Measurements from ENCODE around the gene TNFRSF8. TPM values are rescaled to one million over a fixed set of nuclear protein-coding genes. Genes with fewer than 3 reads are reported as not detected.

The TNFRSF8 gene
- total RNA-seq, 1 experiment from 2014 or later = not detected

GRCh38 chr1:12165342-12165741, 102.2 kb downstream of the TNFRSF8 start:
- ChIA-PET POLR2A (ENCODE audit: unreplicated experiment) (no interaction called here), CTCF (no interaction called here)
- no peaks in the 10 kb centered on the region for H3K9me2 ChIP-seq (replicated peaks; ENCODE audit: low read length)
- DNase-seq (no peak), ATAC-seq (no peak)
- no peak overlapping the region for H3K4me3 ChIP-seq (ENCODE audit: low read length)
- TF ChIP-seq CTCF (conservative IDR thresholded peaks at IDR 0.05; ENCODE audit: low read depth, low read length) (no peak), EZH2phosphoT487 (IDR thresholded peaks at IDR 0.05; ENCODE audit: borderline replicate concordance, low read length) (no peak), EZH2 (IDR thresholded peaks at IDR 0.05; ENCODE audit: low read length, unreplicated experiment) (no peak)
- H3K4me1 ChIP-seq (ENCODE audit: insufficient read depth, low read length) = peaks cover 23% of the 10 kb centered on the region
- H3F3A ChIP-seq (ENCODE audit: low read length, unreplicated experiment) = no peaks in the 10 kb centered on the region
- no peaks in the 10 kb centered on the region for H3K79me2 ChIP-seq (ENCODE audit: low read length)
- no peaks in the 10 kb centered on the region for H4K20me1 ChIP-seq (ENCODE audit: low read length)
- BruUV-seq (replicated peaks) = no TSS peak
- no peaks in the 10 kb centered on the region for H3K36me3 ChIP-seq (ENCODE audit: low read depth, low read length)
- H3K9me3 ChIP-seq (ENCODE audit: low read length) = no peaks in the 10 kb centered on the region
- H3K27ac ChIP-seq (ENCODE audit: low read length) = no peak overlapping the region
- no peak overlapping the region for H2AFZ ChIP-seq (ENCODE audit: low read length)
- no peaks in the 10 kb centered on the region for H3K27me3 ChIP-seq (ENCODE audit: low read length)
- intact Hi-C loops (cut with micrococcal nuclease) = no loop called here
- H3K4me2 ChIP-seq (ENCODE audit: low read length) = no peak overlapping the region
- H3K9ac ChIP-seq (ENCODE audit: low read length) = no peak overlapping the region

DNA sequence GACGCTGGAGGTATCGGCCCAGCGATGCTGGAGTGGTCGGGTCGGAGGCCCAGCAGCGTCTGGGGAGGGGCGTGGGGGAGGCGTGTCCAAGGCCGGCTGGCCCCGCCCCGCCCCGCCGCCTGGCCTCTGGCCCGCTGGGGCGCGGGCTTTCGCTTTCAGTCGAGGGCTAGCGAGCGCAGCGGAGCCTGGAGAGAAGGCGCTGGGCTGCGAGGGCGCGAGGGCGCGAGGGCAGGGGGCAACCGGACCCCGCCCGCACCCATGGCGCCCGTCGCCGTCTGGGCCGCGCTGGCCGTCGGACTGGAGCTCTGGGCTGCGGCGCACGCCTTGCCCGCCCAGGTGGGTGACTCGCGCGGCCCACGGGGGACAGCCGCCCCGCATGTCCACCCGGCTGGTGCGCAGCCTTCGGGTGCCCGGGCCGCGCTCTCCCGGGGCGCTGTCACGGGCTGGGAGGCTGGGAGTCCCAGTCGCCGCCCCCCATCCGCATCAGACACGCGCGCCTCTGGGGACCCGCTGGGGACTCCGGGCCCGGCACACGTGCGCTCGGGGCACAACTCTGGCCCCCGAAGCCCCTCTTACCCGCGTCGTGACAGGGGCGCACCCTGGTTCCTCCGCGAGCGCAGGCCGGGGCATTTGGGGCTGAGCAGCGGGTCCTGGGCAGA, 103.9 kb downstream of the TNFRSF8 start, which contains the start of gene TNFRSF1B:
Gene TNFRSF1B, plus strand, starts transcription at position 158 of the 659 bp plus-strand sequence. Its CDS starts 101 bp downstream, at position 259.
- Histone ChIP-seq H4K20me1 (ENCODE audit: low read length) (no peaks in the 10 kb centered on the region), H3K4me2 (ENCODE audit: low read length) (peak within 1 kb of the TSS; percentile 56; the same call in 1 of the 2 replicates), H3K79me2 (ENCODE audit: low read length) (no peaks in the 10 kb centered on the region), H3K9me2 (replicated peaks; ENCODE audit: low read length) (no peaks in the 10 kb centered on the region), H3K4me1 (ENCODE audit: insufficient read depth, low read length) (peaks cover 7% of the 10 kb centered on the region), H3K27me3 (ENCODE audit: low read length) (no peaks in the 10 kb centered on the region), H3K4me3 (ENCODE audit: low read length) (peak within 1 kb of the TSS; percentile 30; the same call in 1 of the 2 replicates), H3F3A (ENCODE audit: low read length, unreplicated experiment) (no peaks in the 10 kb centered on the region), H3K9me3 (ENCODE audit: low read length) (no peaks in the 10 kb centered on the region), H3K9ac (ENCODE audit: low read length) (no peak within 1 kb of the TSS), H2AFZ (ENCODE audit: low read length) (no peak within 1 kb of the TSS), H3K36me3 (ENCODE audit: low read depth, low read length) (no peaks in the 10 kb centered on the region), H3K27ac (ENCODE audit: low read length) (no peak within 1 kb of the TSS)
- POLR2A ChIA-PET (ENCODE audit: unreplicated experiment) = no interaction called here
- TF ChIP-seq EZH2 (IDR thresholded peaks at IDR 0.05; ENCODE audit: low read length, unreplicated experiment) = no peak
- TF ChIP-seq CTCF (conservative IDR thresholded peaks at IDR 0.05; ENCODE audit: low read depth, low read length) = no peak
- no peak for TF ChIP-seq EZH2phosphoT487 (IDR thresholded peaks at IDR 0.05; ENCODE audit: borderline replicate concordance, low read length)
- CTCF ChIA-PET = no interaction called here
- DNase-seq (peak; percentile 10), ATAC-seq (peak; percentile 11; the same call in 1 of the 2 replicates)
- BruUV-seq (replicated peaks) = no TSS peak
- intact Hi-C loops (cut with micrococcal nuclease) = no loop called here
